ENCODE measurements around the gene TFR2. TPM values are rescaled to one million over a fixed set of nuclear protein-coding genes. Genes with fewer than 3 reads are reported as not detected.

Gene TFR2
- total RNA-seq, 1 donor from 2014 or later: 0.50 TPM

DNA sequence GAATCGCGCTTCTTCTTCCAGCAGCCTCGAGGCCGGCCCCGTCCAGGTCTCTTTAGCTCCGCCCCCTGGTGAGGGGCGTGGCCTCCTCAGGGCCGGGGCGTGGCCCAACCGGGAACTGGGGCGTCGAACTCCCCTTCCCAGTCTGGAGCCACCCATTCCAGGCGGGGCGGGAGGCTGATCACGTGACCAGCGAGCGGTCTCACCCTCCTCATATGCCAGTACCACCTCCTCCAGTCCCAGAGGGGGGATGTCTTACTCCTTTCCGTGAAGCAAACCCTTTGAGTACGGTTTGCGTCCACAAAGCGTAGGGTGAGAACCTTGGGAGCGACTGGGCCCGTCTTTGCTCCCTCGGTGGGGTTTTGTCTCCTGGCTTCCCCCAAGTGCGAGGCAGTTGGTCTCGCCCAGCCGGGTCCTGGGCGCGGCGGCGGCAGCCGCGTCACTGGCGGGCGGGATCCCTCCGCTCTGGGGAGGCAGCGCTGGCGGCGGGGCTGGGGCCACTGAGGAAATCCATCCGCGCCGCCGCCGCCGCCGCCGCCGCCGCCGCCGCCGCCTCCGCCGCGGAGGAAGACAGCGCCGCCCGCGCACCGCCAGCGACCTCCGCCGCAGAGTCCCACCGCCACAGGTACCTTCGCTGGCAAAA, 32.1 kb upstream of the TFR2 start, which contains the start of gene GNB2:
TSS of gene GNB2 (plus strand) at position 439 of the 640 bp plus-strand sequence. CDS start 2,526 bp downstream, outside the sequence.
- Histone ChIP-seq H3K4me1 (ENCODE audit: insufficient read depth, low read length) (peaks cover 5% of the 10 kb centered on the region), H3K79me2 (ENCODE audit: insufficient read depth, low read length) (peaks cover 45% of the 10 kb centered on the region), H4K20me1 (ENCODE audit: insufficient read depth, low read length) (peaks cover 28% of the 10 kb centered on the region), H2AFZ (ENCODE audit: low read depth, low read length) (peak within 1 kb of the TSS; percentile 96), H3K9me3 (ENCODE audit: insufficient read depth, low read depth, low read length) (no peaks in the 10 kb centered on the region), H3K36me3 (ENCODE audit: insufficient read depth, low read length) (no peaks in the 10 kb centered on the region), H3K27me3 (ENCODE audit: insufficient read depth, low read length) (no peaks in the 10 kb centered on the region), H3K27ac (ENCODE audit: low read depth, low read length) (peak within 1 kb of the TSS; percentile 99), H3K4me3 (ENCODE audit: insufficient read depth, low read depth, low read length) (peak within 1 kb of the TSS; percentile 83), H3K9ac (ENCODE audit: low read length) (peak within 1 kb of the TSS; percentile 92), H3K4me2 (ENCODE audit: low read length) (peak within 1 kb of the TSS; percentile 85)
- Mint-ChIP-seq H3K4me1 (ENCODE audit: low read depth, unreplicated experiment) (peaks cover 4% of the 10 kb centered on the region), H3K4me3 (ENCODE audit: unreplicated experiment) (peak within 1 kb of the TSS; percentile 90), H3K27ac (ENCODE audit: unreplicated experiment) (peak within 1 kb of the TSS; percentile 75), H3K9me3 (ENCODE audit: unreplicated experiment) (no peaks in the 10 kb centered on the region), H3K36me3 (ENCODE audit: low read depth, unreplicated experiment) (peaks cover 8% of the 10 kb centered on the region), H3K27me3 (ENCODE audit: low read depth, unreplicated experiment) (peaks cover 6% of the 10 kb centered on the region)
- peak; percentile 43 for FAIRE-seq
- DNase-seq (ENCODE audit: low read depth): peak; percentile 98
- TF ChIP-seq EZH2 (IDR thresholded peaks at IDR 0.05; ENCODE audit: insufficient read depth, low read length): no peak
- TF ChIP-seq, protein P1, sequence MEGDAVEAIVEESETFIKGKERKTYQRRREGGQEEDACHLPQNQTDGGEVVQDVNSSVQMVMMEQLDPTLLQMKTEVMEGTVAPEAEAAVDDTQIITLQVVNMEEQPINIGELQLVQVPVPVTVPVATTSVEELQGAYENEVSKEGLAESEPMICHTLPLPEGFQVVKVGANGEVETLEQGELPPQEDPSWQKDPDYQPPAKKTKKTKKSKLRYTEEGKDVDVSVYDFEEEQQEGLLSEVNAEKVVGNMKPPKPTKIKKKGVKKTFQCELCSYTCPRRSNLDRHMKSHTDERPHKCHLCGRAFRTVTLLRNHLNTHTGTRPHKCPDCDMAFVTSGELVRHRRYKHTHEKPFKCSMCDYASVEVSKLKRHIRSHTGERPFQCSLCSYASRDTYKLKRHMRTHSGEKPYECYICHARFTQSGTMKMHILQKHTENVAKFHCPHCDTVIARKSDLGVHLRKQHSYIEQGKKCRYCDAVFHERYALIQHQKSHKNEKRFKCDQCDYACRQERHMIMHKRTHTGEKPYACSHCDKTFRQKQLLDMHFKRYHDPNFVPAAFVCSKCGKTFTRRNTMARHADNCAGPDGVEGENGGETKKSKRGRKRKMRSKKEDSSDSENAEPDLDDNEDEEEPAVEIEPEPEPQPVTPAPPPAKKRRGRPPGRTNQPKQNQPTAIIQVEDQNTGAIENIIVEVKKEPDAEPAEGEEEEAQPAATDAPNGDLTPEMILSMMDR (IDR thresholded peaks at IDR 0.05; ENCODE audit: insufficient read depth, low read depth, low read length): no peak

DNA sequence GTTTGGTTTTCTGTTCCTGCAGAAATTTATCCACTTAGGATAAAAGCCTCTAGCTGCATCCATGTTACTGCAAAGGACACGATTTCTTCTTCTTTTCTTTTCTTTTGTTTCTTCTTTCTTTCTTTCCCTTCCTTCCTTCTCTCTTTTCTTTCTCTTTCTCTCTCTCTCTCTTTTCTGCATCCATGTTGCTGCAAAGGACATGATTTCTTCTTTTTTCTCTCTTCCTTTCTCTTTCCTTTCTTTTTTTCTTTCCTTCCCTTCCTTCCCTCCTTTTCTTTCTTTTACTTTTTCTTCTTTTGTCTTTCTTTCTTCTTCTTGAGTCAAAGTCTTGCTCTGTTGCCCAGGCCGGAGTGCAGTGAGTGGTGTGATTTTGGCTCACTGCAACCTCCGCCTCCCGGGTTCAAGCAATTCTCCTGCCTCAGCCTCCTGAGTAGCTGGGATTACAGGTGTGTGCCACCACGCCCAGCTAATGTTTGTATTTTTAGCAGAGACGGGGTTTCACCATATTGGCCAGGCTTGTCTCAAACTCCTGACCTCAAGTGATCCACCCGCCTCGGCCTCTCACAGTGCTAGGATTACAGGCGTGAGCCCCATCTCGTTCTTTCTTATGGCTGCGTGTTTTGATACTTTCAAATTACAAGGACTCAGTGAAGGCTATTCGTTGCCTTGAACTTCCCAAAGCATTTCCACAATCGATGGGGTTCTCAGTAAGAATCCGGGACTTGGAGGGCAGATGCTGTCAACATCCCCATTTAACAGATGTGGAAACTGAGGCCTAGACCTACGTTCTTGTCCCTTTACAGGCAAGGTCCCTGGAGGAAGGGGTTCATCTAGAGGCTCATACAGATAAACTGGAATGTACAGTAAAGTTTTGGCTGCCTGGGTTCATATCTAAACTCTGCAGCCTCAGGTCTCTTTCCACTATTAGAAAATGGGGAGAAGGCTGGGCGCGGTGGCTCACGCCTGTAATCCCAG, 30.3 kb upstream of the TFR2 start:
- peaks cover 2% of the 10 kb centered on the region for H3K36me3 Mint-ChIP-seq (ENCODE audit: low read depth, unreplicated experiment)
- TF ChIP-seq, protein P1 (IDR thresholded peaks at IDR 0.05; ENCODE audit: insufficient read depth, low read depth, low read length): no peak
- TF ChIP-seq EZH2 (IDR thresholded peaks at IDR 0.05; ENCODE audit: insufficient read depth, low read length): no peak
- no peak overlapping the region for H3K4me3 Mint-ChIP-seq (ENCODE audit: unreplicated experiment)
- FAIRE-seq (no peak), DNase-seq (ENCODE audit: low read depth) (no peak)
- no peak overlapping the region for H3K27ac Mint-ChIP-seq (ENCODE audit: unreplicated experiment)
- Histone ChIP-seq H3K4me1 (ENCODE audit: insufficient read depth, low read length) (peaks cover 5% of the 10 kb centered on the region), H3K27ac (ENCODE audit: low read depth, low read length) (no peak overlapping the region), H3K9me3 (ENCODE audit: insufficient read depth, low read depth, low read length) (no peaks in the 10 kb centered on the region), H3K79me2 (ENCODE audit: insufficient read depth, low read length) (peaks cover 28% of the 10 kb centered on the region), H3K9ac (ENCODE audit: low read length) (no peak overlapping the region), H3K27me3 (ENCODE audit: insufficient read depth, low read length) (no peaks in the 10 kb centered on the region), H3K36me3 (ENCODE audit: insufficient read depth, low read length) (no peaks in the 10 kb centered on the region), H3K4me2 (ENCODE audit: low read length) (no peak overlapping the region), H2AFZ (ENCODE audit: low read depth, low read length) (no peak overlapping the region), H3K4me3 (ENCODE audit: insufficient read depth, low read depth, low read length) (no peak overlapping the region), H4K20me1 (ENCODE audit: insufficient read depth, low read length) (peaks cover 10% of the 10 kb centered on the region)
- H3K9me3 Mint-ChIP-seq (ENCODE audit: unreplicated experiment): peaks cover 3% of the 10 kb centered on the region
- peaks cover 3% of the 10 kb centered on the region for H3K4me1 Mint-ChIP-seq (ENCODE audit: low read depth, unreplicated experiment)
- peaks cover 15% of the 10 kb centered on the region for H3K27me3 Mint-ChIP-seq (ENCODE audit: low read depth, unreplicated experiment)
